HG03196 (cell line): Measurements from ENCODE around the gene NNMT.
"Not testable (repeated sequence)": the region's sequence is repeated elsewhere in the genome, so short reads cannot be mapped to it uniquely, and the experiment has no call there.

ENCODE experiments used
- ATAC-seq: cut with Tn5 transposase; IDR thresholded peaks from one replicate; pipeline ENCODE4 v1.9.1; 2021; ENCODE audit not compliant: unreplicated experiment

NNMT gene

GRCh38 chr11:114304969-114305368, 8.8 kb downstream of the NNMT start:
- ATAC-seq: no peak

- ATAC-seq: no peak
These were observed 11.5 kb downstream of the NNMT start for GRCh38 chr11:114307524-114308203.

- ATAC-seq: no peak
These were observed 12.5 kb downstream of the NNMT start for GRCh38 chr11:114308689-114309089.

- no peak for ATAC-seq
These were observed 13.3 kb downstream of the NNMT start for GRCh38 chr11:114309517-114309916.

- no peak for ATAC-seq
These were observed 13.9 kb downstream of the NNMT start for GRCh38 chr11:114310095-114310494.

GRCh38 chr11:114311946-114312345, 15.7 kb downstream of the NNMT start:
- ATAC-seq: no peak

- no peak for ATAC-seq
These were observed 17.9 kb downstream of the NNMT start for GRCh38 chr11:114314096-114314495.

GRCh38 chr11:114315749-114316368, 19.7 kb downstream of the NNMT start:
- no peak for ATAC-seq

GRCh38 chr11:114316980-114317786, 21.0 kb downstream of the NNMT start:
- ATAC-seq: no peak

GRCh38 chr11:114317787-114318137, 21.6 kb downstream of the NNMT start:
- ATAC-seq: no peak

- no peak for ATAC-seq
These were observed 22.2 kb downstream of the NNMT start for GRCh38 chr11:114318361-114318760.

- no peak for ATAC-seq
These were observed 23.6 kb downstream of the NNMT start for GRCh38 chr11:114319716-114320328.

GRCh38 chr11:114321621-114322257, 25.5 kb downstream of the NNMT start:
- no peak for ATAC-seq

- no peak for ATAC-seq
These were observed 26.7 kb downstream of the NNMT start for GRCh38 chr11:114322934-114323333.

- no peak for ATAC-seq
These were observed 30.0 kb downstream of the NNMT start for GRCh38 chr11:114326151-114326550.

- no peak for ATAC-seq
These were observed 30.6 kb downstream of the NNMT start for GRCh38 chr11:114326776-114327175.

GRCh38 chr11:114330373-114330772, 34.2 kb downstream of the NNMT start:
- no peak for ATAC-seq

GRCh38 chr11:114340311-114341131, 44.3 kb downstream of the NNMT start:
- no peak for ATAC-seq

GRCh38 chr11:114341667-114342066, 45.5 kb downstream of the NNMT start:
- ATAC-seq: not testable (repeated sequence)

- no peak for ATAC-seq
These were observed 46.3 kb downstream of the NNMT start for GRCh38 chr11:114342476-114342875.
